OCI-M2 (cell line): ENCODE measurements around the gene CPNE5.

Experiments
- DNase-seq: peaks from one replicate; lab custom pipeline; 2025; ENCODE audit not compliant: unreplicated experiment; lab: John Stamatoyannopoulos, UW

Gene CPNE5

DNA sequence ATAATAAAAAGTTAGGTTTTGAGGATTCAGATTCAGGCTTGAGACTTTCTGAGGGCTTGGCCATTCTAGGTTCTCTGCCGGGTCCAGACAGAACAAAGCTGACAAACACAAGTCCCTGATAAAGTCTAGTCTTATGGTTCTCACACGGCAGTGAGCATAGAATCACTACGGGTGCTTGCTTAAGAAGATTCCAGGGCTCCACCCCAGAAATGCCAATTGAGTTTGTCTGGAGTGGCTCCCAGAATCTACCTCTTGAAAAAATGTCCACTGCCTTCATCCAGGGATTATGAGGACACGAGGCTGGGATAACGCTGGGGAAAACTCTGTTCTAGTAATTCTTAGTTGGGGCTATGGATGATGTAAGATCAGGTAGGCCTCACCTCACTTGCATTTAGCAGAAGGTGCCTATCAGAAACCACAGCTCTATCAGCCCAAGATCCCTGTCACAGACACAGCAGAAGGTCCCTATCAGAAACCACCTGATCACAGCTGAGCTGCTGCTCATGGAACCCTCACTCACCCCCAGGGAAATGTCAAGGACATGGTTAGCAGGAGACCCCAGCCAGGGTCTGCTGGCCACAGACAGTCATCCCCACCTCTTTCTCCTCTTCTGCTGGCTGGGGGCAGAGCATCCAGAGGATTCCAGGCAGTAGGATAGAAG lies 89.3 kb downstream of the CPNE5 start:
- DNase-seq: no peak

GRCh38 chr6:36746251-36746650 lies 93.0 kb downstream of the CPNE5 start:
- DNase-seq: no peak

GRCh38 chr6:36745836-36746235 lies 93.4 kb downstream of the CPNE5 start:
- DNase-seq: no peak

DNA sequence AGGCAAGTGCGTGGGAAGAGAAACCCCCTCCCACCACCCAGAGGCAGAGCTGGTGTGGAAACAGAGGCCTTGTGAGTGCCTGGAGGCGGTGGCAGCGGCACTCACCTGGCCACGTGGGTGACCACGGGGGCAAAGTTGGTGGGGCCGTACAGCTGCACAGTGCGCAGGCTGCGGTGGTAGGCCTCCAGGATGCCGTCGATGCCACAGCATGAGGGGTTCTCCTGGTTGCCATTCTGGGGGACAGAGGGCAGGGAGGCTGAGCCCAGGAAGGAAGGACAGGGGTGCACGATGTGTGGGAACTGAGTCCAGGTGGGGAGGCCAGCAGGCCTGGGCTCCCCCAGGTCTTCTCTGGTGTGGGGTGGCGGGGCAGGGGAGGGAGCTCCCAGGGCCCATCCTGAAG lies 94.0 kb downstream of the CPNE5 start:
- DNase-seq: no peak

GRCh38 chr6:36744304-36744673 lies 95.0 kb downstream of the CPNE5 start:
- no peak for DNase-seq

- DNase-seq: no peak
These were observed 95.5 kb downstream of the CPNE5 start for GRCh38 chr6:36743538-36744303.

DNA sequence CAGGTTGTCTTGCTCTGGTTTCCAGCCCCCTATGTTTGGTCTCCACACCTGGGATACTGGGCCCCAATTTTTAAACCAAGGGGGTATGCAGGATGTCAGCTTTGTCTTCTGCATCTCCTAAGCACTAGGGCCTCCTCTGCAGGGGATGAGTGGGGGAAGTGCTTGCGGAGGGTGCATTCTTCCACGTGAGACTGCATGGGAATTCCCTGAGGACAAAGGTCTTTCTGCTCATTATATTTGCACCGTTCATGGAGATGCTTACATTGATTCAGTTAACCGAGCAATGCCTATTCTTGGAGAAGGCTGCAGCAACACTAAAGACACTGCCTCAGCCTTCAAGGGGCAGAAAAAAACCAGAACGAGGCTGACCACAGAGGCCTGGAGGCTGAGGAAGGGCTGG lies 96.2 kb downstream of the CPNE5 start:
- DNase-seq: no peak

DNA sequence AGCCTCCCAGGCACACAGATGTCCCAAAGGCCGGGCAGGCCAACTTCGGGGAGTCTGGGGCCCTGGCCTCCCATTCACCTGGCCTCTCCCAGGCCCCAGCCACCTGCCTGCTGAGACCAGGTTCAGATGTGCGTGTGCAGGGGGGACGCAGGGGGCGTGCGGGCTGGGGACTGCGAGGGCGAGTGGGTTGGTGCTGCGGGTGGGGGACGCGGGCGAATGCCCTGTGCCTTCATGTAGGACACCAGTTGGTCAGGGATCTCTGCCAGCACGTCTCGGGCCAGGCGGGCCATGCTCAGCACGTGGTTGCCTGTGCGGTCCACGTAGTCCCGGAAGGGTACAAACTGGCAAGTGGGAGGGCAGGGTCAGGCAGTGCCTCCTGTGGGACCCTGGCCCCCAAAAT lies 97.1 kb downstream of the CPNE5 start:
- DNase-seq: no peak

DNA sequence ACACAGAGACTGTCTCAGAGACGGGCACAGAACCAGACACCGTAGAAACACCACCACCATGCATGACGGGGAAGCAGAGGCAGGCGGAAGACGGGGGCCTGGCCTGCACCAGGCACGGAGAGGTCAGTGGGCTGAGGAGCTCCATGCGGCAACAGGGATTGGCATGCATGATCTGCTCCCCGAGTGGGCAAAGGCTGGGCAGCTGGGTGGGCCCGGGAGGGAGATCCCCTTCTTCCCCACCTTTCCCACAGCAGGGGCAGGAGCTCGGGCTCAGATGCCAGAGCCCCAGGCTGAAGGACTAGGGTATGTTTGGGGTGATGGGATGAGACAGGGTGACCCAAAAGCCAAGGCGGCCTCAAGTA lies 98.4 kb downstream of the CPNE5 start:
- no peak for DNase-seq

DNA sequence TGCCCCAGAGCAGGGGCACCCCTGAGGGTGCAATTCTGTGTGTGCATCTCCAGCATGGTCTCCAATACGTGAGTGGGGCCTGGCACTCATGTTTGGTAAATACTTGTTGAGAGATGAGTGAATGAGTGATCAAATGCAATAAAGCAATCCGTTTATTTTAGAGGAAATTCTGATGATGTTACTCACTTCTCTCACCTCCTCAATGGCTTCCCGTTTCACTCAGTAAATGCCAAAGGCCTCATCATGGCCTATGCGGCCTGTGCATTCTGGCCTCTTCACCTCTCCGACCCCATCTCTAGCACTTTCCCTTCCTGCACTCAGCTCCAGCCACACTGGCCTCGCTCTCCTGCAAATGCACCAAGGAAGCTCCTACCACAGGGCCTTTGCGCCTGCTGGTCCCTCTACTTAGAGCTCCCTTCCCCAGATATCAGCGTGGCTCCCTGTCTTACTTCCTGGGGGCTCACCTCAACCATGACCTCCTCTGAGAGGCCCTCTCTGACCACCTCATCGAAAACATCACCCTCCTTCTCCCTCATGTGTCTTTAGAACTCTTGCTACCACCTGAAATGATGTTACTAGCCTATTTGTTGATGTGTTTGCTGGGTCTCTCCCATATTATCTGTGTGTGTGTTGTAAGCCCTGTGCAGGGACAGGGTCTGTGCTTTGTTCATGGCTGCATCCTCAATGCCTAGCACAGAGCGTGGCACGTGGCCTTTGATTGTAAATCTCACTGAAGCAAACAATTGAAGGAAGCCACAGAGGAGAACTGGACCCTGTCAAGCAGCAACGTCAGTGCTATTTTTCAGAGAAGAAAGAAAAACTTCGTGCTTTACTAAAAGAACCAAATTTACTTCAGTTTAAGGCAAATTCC lies 99.1 kb downstream of the CPNE5 start:
- DNase-seq: no peak

DNA sequence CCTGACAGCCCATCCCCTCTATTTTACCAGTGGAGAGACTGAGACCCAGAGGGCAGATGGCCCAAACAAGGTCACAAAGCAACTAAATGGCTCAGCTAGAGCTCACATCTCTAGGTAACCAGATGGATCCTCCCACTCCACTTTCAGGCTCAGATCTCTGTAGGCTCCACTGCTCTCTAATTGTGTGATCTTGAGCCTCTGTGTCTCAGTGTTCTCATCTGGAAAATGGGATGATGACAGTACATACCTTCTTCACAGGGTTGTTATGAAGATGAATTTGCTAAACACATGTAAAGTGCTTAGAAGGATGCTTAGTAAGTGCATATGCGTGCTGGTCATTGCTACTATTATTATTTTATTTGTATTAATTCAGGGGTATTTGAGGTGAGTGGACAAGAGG lies 101.1 kb downstream of the CPNE5 start:
- DNase-seq: no peak

GRCh38 chr6:36737043-36737785 lies 102.0 kb downstream of the CPNE5 start:
- DNase-seq: no peak

- no peak for DNase-seq
These were observed 103.9 kb downstream of the CPNE5 start for GRCh38 chr6:36735110-36736071.

DNA sequence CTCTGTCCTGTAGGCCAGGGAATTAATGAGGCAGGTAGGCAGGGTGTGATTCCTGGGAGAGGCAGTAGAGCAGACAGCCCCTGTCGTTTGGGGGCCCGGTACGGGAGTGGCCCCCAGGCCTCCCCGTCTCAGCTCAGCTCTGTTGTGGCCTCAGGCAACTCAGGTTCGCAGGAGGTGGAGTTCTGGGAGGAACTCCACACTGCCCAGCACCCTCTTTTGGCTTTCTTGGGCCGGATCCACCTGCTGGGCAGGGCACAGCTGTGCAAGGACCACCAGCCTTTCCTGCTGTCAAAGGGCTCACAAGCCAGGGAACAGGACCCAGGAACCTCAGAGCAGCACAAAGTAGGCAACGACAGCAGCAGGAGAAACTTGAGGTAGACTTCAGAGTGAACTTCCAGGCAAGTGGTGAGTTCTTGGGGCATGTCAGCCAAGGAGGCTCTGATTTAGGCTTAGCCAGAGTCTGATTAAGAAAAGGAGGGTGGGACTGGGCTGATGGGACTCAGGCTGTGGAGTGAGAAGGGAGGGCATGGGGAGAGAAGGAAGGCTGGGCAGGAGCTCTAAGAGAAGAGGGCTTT lies 104.7 kb downstream of the CPNE5 start:
- no peak for DNase-seq

DNA sequence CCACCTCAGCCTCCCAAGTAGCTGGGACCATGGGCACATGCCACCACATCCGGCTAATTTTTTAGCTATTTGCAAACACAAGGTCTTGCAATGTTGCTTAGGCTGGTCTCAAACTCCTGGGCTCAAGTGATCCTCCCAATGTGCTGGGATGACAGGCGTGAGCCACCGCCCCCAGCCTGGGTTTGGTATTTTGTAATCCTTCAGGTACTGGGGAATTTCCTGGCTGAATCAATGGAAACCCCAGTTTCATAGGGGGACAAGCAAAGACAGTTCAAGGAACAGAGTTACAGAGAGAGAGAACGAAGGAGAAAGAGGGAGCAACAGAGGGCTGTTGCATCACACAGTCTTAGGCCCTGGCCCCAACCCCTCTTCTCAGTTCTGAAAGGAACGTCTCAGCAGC lies 105.9 kb downstream of the CPNE5 start:
- no peak for DNase-seq

DNA sequence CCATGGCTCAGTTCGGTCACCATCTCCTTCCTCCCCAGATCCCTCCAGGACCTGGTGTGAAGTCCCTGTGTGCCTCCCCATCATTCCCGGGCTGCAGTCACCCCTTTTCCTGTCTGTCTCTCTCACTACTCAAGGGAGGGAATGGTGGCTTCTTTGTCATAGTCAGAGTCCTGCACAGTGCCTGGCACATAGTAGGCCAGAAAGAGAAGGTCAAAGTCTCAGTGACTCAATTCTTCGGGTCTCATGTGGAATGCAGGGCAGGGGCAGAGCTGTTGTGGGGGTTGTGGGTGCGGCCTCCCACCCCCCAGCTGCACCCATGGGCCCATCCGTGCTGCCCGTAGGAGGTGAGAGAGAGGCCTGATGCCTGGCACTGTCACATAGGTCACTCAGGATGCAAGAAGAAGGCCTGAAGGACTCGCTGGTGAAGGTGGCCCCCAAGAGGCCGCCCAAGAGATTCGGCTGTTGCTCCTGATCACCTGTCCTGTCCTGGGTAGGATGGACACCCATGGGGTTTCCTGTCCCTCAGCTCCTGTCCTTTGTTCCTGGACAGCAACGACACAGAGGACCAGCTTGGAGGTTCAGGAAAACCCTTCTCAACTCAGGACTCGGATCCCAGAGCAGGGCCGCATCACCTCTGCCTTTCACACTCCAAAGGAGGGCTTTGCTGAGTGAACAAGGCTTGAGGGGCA lies 107.5 kb downstream of the CPNE5 start:
- DNase-seq: no peak

- no peak for DNase-seq
These were observed 108.5 kb downstream of the CPNE5 start for GRCh38 chr6:36730424-36731380.

DNA sequence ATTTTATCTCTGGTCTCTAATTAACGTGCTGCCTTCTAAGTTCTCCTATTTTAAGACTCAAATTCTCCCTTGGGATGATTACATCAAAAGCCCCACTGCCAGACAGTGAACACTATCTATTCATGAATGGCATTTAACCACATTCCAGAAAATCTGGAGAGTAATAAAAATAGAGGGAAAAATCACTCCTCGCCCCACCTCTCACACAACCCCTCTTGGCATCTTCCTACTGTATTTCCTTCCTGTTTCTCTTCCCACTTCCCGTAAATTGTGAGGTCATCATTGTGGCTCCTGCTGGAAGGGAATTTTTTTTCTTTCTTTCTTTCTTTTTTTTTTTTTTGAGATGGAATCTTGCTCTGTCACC lies 110.1 kb downstream of the CPNE5 start:
- DNase-seq: no peak
